Smooth muscle cell (in vitro differentiated cells): ENCODE measurements around the gene ITM2A. TPM values are rescaled to one million over a fixed set of nuclear protein-coding genes. Genes with fewer than 3 reads are reported as not detected.

Source experiments
- DNase-seq: peaks from one replicate; lab custom pipeline; 2025; ENCODE audit not compliant: unreplicated experiment; lab: John Stamatoyannopoulos, UW
- H2AFZ ChIP-seq: fragments of 200-600 bp; sonication (generic); 2 replicates; pipeline ENCODE4 v1.6.0; 2016; ENCODE audit warnings: antibody characterized with exemption, low read depth, mild to moderate bottlenecking
- H3F3A ChIP-seq: fragments of 200-600 bp; sonication (generic); 2 replicates; pipeline ENCODE4 v1.6.0; 2017; ENCODE audit warnings: antibody characterized with exemption, low read depth
- H3K27ac ChIP-seq: fragments of 200-600 bp; sonication (generic); 2 replicates; pipeline ENCODE4 v1.5.1; 2016; ENCODE audit warnings: low read depth, mild to moderate bottlenecking
- H3K27me3 ChIP-seq: fragments of 200-600 bp; sonication (generic); 2 replicates; pipeline ENCODE4 v1.6.1; 2016; ENCODE audit warnings: low read depth, mild to moderate bottlenecking
- H3K36me3 ChIP-seq: fragments of 200-600 bp; sonication (generic); 2 replicates; pipeline ENCODE4 v1.5.1; 2016; ENCODE audit warnings: low read depth
- H3K4me1 ChIP-seq: fragments of 200-600 bp; sonication (generic); 2 replicates; pipeline ENCODE4 v1.5.1; 2016; ENCODE audit warnings: low read depth
- H3K4me2 ChIP-seq: fragments of 200-600 bp; sonication (generic); 2 replicates; pipeline ENCODE4 v1.6.0; 2016; ENCODE audit warnings: mild to moderate bottlenecking
- H3K4me3 ChIP-seq: fragments of 200-600 bp; sonication (generic); 2 replicates; pipeline ENCODE4 v1.5.1; 2016; ENCODE audit warnings: mild to moderate bottlenecking
- H3K79me2 ChIP-seq: fragments of 200-600 bp; sonication (generic); 2 replicates; pipeline ENCODE4 v1.6.0; 2016; ENCODE audit warnings: low read depth, mild to moderate bottlenecking
- H3K9ac ChIP-seq: fragments of 200-600 bp; sonication (generic); 2 replicates; pipeline ENCODE4 v1.6.0; 2016; ENCODE audit warnings: low read depth
- H3K9me3 ChIP-seq: fragments of 200-600 bp; sonication (generic); replicated peaks from 2 replicates; pipeline ENCODE4 v1.5.1; 2016; ENCODE audit warnings: low read depth
- H4K20me1 ChIP-seq: fragments of 200-600 bp; sonication (generic); 2 replicates; pipeline ENCODE4 v1.6.0; 2016; ENCODE audit warnings: low read depth
- CTCF ChIP-seq: fragments of 200-600 bp; sonication (generic); IDR thresholded peaks from 2 replicates; pipeline ENCODE4 v1.5.1; 2017; ENCODE audit warnings: borderline replicate concordance, mild to moderate bottlenecking, antibody characterized with exemption; ENCODE audit not compliant: insufficient read depth, poor library complexity, severe bottlenecking
- WGBS: methylation state at CpG from one replicate; pipeline ENCODE4 v1.1.7; 2016; ENCODE audit warnings: low lambda C conversion rate; 5-methylcytosine and 5-hydroxymethylcytosine counted together
- polyA plus RNA-seq: library from polyadenylated mRNA; unstranded; fragments of >200 nt; fragmentation: Nextera tagmentation; extraction: Ambion mirVana; gene quantifications from 2 replicates; pipeline ENCODE4 v1.2.1, GENCODE V29; 2016
- total RNA-seq: library from RNA; depleted of rRNA; stranded (reverse); fragments of >200 nt; gene quantifications from 2 replicates; pipeline ENCODE4 v1.2.3, GENCODE V29; 2014

Gene ITM2A
- total and polyA plus RNA-seq, 2 experiments from 2014 or later, result 1.5 to 1.9 TPM

- 52% methylated on average over 4 of the region's 4 CpGs for WGBS
Observed at GRCh38 chrX:79330022-79330421, 37.1 kb downstream of the ITM2A start.

GRCh38 chrX:79325263-79325958 is 41.7 kb downstream of the ITM2A start:
- H3K4me1 ChIP-seq, result no peaks in the 10 kb centered on the region
- H3K4me2 ChIP-seq, result no peak overlapping the region
- H2AFZ ChIP-seq, result no peak overlapping the region
- 56% methylated on average over 8 of the region's 8 CpGs for WGBS
- H3K36me3 ChIP-seq, result no peaks in the 10 kb centered on the region
- DNase-seq, result no peak
- H3K9me3 ChIP-seq, result no peaks in the 10 kb centered on the region
- H3F3A ChIP-seq, result no peaks in the 10 kb centered on the region
- no peaks in the 10 kb centered on the region for H4K20me1 ChIP-seq
- H3K27ac ChIP-seq, result no peak overlapping the region
- H3K4me3 ChIP-seq, result no peak overlapping the region
- H3K27me3 ChIP-seq, result no peaks in the 10 kb centered on the region
- no peak overlapping the region for H3K9ac ChIP-seq
- no peak for TF ChIP-seq CTCF
- H3K79me2 ChIP-seq, result no peaks in the 10 kb centered on the region

More at GRCh38 chrX:79330022-79330421, 37.1 kb downstream of the ITM2A start:
- DNase-seq, result no peak
- Histone ChIP-seq H3K4me1 (no peaks in the 10 kb centered on the region), H3K9ac (no peak overlapping the region), H3K9me3 (no peaks in the 10 kb centered on the region), H3F3A (no peaks in the 10 kb centered on the region), H3K27me3 (no peaks in the 10 kb centered on the region), H3K36me3 (no peaks in the 10 kb centered on the region), H3K4me2 (no peak overlapping the region), H3K4me3 (no peak overlapping the region), H3K27ac (no peak overlapping the region), H4K20me1 (no peaks in the 10 kb centered on the region), H2AFZ (no peak overlapping the region), H3K79me2 (no peaks in the 10 kb centered on the region)
- TF ChIP-seq CTCF, result no peak

Other genes with a start within 250 kb of the ITM2A start
- gene GPR174, start 222.6 kb downstream of the ITM2A start, total RNA-seq, result not detected in 2 replicates
- gene GPR174, start 222.6 kb downstream of the ITM2A start, polyA plus RNA-seq, result not detected in 2 replicates